B cell (primary cell): ENCODE measurements around the gene PPM1M. TPM values are rescaled to one million over a fixed set of nuclear protein-coding genes. Genes with fewer than 3 reads are reported as not detected.

ENCODE experiments used
- ATAC-seq: fragments of 200-7000 bp; cut with Tn5 transposase; one replicate; pipeline ENCODE4 v1.10.0; 2021; ENCODE audit warnings: low read depth, mild to moderate bottlenecking, moderate number of reproducible peaks, moderate library complexity
- CTCF ChIA-PET: fragments of 350-600 bp; sonication (Branson Sonifier 250); formaldehyde crosslinking; loops from one replicate; lab custom pipeline; 2021; ENCODE audit warnings: antibody characterized with exemption, inconsistent platforms; lab: Charles Lee
- POLR2A ChIA-PET: fragments of 350-600 bp; sonication (Branson Sonifier 250); formaldehyde crosslinking; loops from one replicate; lab custom pipeline; 2021; ENCODE audit warnings: antibody characterized with exemption; lab: Charles Lee
- DNase-seq: peaks from one replicate; pipeline ENCODE4 v3.0.0; 2013
- H2AFZ ChIP-seq: 2 replicates; pipeline ENCODE4 v1.6.1; 2012; ENCODE audit warnings: mild to moderate bottlenecking, low read depth, low read length; ENCODE audit not compliant: insufficient read depth, poor library complexity, severe bottlenecking
- H3K27ac ChIP-seq, 2 donors: 1 replicate in 1 of 2; 2 replicates in 1 of 2; pipeline ENCODE4 v1.5.1; 2012 to 2013; ENCODE audit warnings: low read length in 2 of 2, mild to moderate bottlenecking in 2 of 2, moderate library complexity in 1 of 2
- H3K27me3 ChIP-seq, 4 experiments: fragments of 200-600 bp in 1 of 4; sonication (generic) in 1 of 4; replicated peaks in 1 of 4; 1 replicate in 2 of 4; 2 replicates in 2 of 4; pipeline versions ENCODE4 v1.6.1 to v1.7.0; 2013 to 2016; ENCODE audit warnings: low read length in 3 of 4, mild to moderate bottlenecking in 2 of 4, mixed read lengths in 1 of 4, moderate library complexity in 1 of 4; ENCODE audit not compliant: insufficient read depth in 4 of 4, control insufficient read depth in 3 of 4; ENCODE audit errors: control extremely low read depth in 1 of 4
- H3K36me3 ChIP-seq, 2 experiments: replicated peaks in 1 of 2; 1 replicate in 1 of 2; 2 replicates in 1 of 2; pipeline versions ENCODE4 v1.6.1 to v1.7.1; 2013; ENCODE audit warnings: low read length in 1 of 2; ENCODE audit not compliant: insufficient read depth in 2 of 2, control insufficient read depth in 1 of 2; ENCODE audit errors: control extremely low read depth in 1 of 2, extremely low read depth in 1 of 2
- H3K4me1 ChIP-seq, 2 donors: fragments of 200-600 bp in 1 of 2; sonication (generic) in 1 of 2; 1 replicate in 1 of 2; 2 replicates in 1 of 2; pipeline versions ENCODE4 v1.5.1 to v1.6.1; 2013 to 2017; ENCODE audit warnings: low read length in 2 of 2; ENCODE audit not compliant: control insufficient read depth in 2 of 2, insufficient read depth in 2 of 2
- H3K4me2 ChIP-seq: replicated peaks from 2 replicates; pipeline ENCODE3; 2012; ENCODE audit warnings: mild to moderate bottlenecking, low read depth, low read length; ENCODE audit not compliant: poor library complexity, severe bottlenecking
- H3K4me3 ChIP-seq, 5 experiments: fragments of 200-600 bp in 1 of 5; sonication (generic) in 1 of 5; 1 replicate in 3 of 5; 2 replicates in 2 of 5; pipeline versions ENCODE4 v1.5.1 to v1.7.0; 2011 to 2016; ENCODE audit warnings: low read length in 4 of 5, mild to moderate bottlenecking in 4 of 5, low read depth in 2 of 5, control low read depth in 1 of 5, moderate library complexity in 1 of 5; ENCODE audit not compliant: insufficient read depth in 1 of 5; ENCODE audit errors: control extremely low read depth in 1 of 5, extremely low read depth in 1 of 5
- H3K79me2 ChIP-seq: fragments of 200-600 bp; sonication (generic); one replicate; pipeline ENCODE4 v1.6.0; 2016; ENCODE audit warnings: low read length; ENCODE audit not compliant: control insufficient read depth, insufficient read depth
- H3K9ac ChIP-seq: fragments of 200-600 bp; sonication (generic); 2 replicates; pipeline ENCODE4 v1.6.1; 2017; ENCODE audit warnings: mild to moderate bottlenecking, low read length, moderate library complexity
- H3K9me3 ChIP-seq, 3 donors: one replicate each; pipeline versions ENCODE4 v1.6.1 to v1.7.1; 2013; ENCODE audit warnings: low read length in 2 of 3; ENCODE audit not compliant: control insufficient read depth in 2 of 3, insufficient read depth in 1 of 3; ENCODE audit errors: control extremely low read depth in 1 of 3
- H4K20me1 ChIP-seq: 2 replicates; pipeline ENCODE4 v1.6.0; 2012; ENCODE audit warnings: mild to moderate bottlenecking, low read length; ENCODE audit not compliant: insufficient read depth, control insufficient read depth, poor library complexity, severe bottlenecking
- H3K27ac Mint-ChIP-seq: one replicate; pipeline ENCODE4 v1.8.0; 2021; ENCODE audit warnings: mixed read lengths
- H3K27me3 Mint-ChIP-seq: one replicate; pipeline ENCODE4 v1.8.0; 2021; ENCODE audit warnings: mixed read lengths
- H3K4me1 Mint-ChIP-seq: one replicate; pipeline ENCODE4 v1.8.0; 2021; ENCODE audit warnings: mixed read lengths
- H3K4me3 Mint-ChIP-seq: one replicate; pipeline ENCODE4 v1.8.0; 2021; ENCODE audit warnings: mixed read lengths
- H3K9me3 Mint-ChIP-seq: one replicate; pipeline ENCODE4 v1.8.0; 2022; ENCODE audit warnings: mixed read lengths; ENCODE audit not compliant: insufficient read depth
- CTCF ChIP-seq: fragments of 200-600 bp; IDR thresholded peaks from one replicate; pipeline ENCODE4 v1.8.0; 2022; ENCODE audit warnings: antibody characterized with exemption, mild to moderate bottlenecking
- EZH2 ChIP-seq: IDR thresholded peaks from 2 replicates; pipeline ENCODE4 v1.6.1; 2012; ENCODE audit warnings: borderline replicate concordance, low read depth, mild to moderate bottlenecking, moderate library complexity, low read length; ENCODE audit not compliant: insufficient read depth, poor library complexity, severe bottlenecking
- WGBS: methylation state at CpG from one replicate; pipeline ENCODE4 v1.1.5; 2013; ENCODE audit warnings: missing lambda C conversion rate; ENCODE audit not compliant: insufficient coverage; 5-methylcytosine and 5-hydroxymethylcytosine counted together
- intact Hi-C: fragments of 100-400 bp; cut with micrococcal nuclease; formaldehyde crosslinking; loops from one replicate; pipeline ENCODE4 v1.10.0; 2022
- polyA plus RNA-seq: library from polyadenylated mRNA; depleted of rRNA; stranded (reverse); fragments of >200 nt; gene quantifications from 2 replicates; pipeline ENCODE4 v1.2.3, GENCODE V29; 2012
- total RNA-seq, 2 donors: library from RNA; stranded (reverse); fragments of 120-200 nt in 1 of 2; gene quantifications; 1 replicate in 1 of 2; 2 replicates in 1 of 2; pipeline versions ENCODE4 v1.2.3 to v1.2.4, GENCODE V29; 2013 to 2022

Gene PPM1M
- total and polyA plus RNA-seq, 2 donors (not counting 1 experiment from before 2014, with no cell fraction given) = 45.0 to 65.2 TPM

- DNase-seq (peak; percentile 24), ATAC-seq (no peak)
- Mint-ChIP-seq H3K9me3 (no peaks in the 10 kb centered on the region), H3K4me1 (peaks cover 59% of the 10 kb centered on the region), H3K4me3 (peak overlapping the region; percentile 41), H3K27me3 (no peaks in the 10 kb centered on the region), H3K27ac (peak overlapping the region; percentile 37)
- H3K4me1 ChIP-seq = peaks cover 51 to 71% of the 10 kb centered on the region in 2 donors
- H3K4me3 ChIP-seq = no peak overlapping the region
- peaks cover 1 to 74% of the 10 kb centered on the region in 2 experiments for H3K36me3 ChIP-seq
- ChIA-PET CTCF (interaction anchor here (2.6 to 12.3 kb wide), 6 partner anchors 7 to 120 kb away, joined by 7 to 265 read pairs (median 106); partner anchors contain the start of genes GLYCTK, PPM1M, TWF2 and WDR82), POLR2A (no interaction called here)
- H3K9ac ChIP-seq = no peak overlapping the region
- H4K20me1 ChIP-seq = peaks cover 34% of the 10 kb centered on the region
- no peaks in the 10 kb centered on the region for H3K9me3 ChIP-seq
- peak overlapping the region; percentile 58 for H3K4me2 ChIP-seq
- H3K79me2 ChIP-seq = peaks cover 54% of the 10 kb centered on the region
- H3K27ac ChIP-seq = peak overlapping the region in 1 of 2 donors; percentile 57
- intact Hi-C loops = no loop called here
- no peak overlapping the region for H2AFZ ChIP-seq
- TF ChIP-seq EZH2 (no peak), CTCF (no peak)
- WGBS = 65% methylated on average over 10 of the region's 12 CpGs
- H3K27me3 ChIP-seq = no peaks in the 10 kb centered on the region
Measured at GRCh38 chr3:52218454-52218853, 27.1 kb upstream of the PPM1M start.

DNA sequence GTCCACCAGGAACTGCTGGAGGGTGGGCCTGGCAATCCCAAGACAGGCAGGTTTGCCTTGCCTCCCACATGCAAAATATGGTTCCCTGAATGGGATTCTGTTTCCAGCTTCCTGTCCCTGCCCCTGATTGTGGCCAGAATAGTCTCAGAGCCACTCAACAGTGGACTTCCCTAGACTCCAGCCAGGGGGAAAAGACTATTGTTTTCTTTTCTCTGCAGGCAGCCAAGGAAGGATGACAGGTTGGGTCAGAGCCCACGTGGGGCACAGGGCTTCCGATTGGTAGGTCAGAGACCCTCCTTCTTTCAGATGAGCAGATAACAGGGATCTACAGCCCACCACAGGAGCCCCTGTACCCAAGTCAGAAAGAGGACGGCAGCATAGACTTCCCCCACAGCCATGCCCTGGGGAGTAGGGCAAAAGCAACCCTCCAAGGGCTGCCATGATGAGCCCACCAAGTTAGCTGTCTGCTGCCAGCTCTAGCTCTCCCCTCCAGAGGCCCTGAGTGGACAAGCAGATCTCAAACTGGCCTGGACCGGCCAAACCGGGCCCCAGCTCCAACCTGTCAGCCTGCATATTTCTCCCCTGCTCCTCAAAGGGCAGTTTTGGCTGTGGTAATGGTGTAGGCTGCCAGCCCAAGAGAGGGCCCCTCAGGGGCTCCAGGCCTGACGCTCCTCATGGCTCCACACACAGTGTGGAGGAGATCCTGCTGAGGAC is 26.5 kb upstream of the PPM1M start:
- Histone ChIP-seq H4K20me1 (peaks cover 34% of the 10 kb centered on the region), H3K9me3 (no peaks in the 10 kb centered on the region), H3K27ac (peak overlapping the region in 1 of 2 donors; percentile 57), H3K4me2 (peak overlapping the region; percentile 58), H3K27me3 (no peaks in the 10 kb centered on the region), H3K79me2 (peaks cover 60% of the 10 kb centered on the region), H3K4me3 (no peak overlapping the region), H3K4me1 (peaks cover 57 to 77% of the 10 kb centered on the region in 2 donors), H2AFZ (no peak overlapping the region), H3K36me3 (peaks cover 1 to 71% of the 10 kb centered on the region in 2 experiments), H3K9ac (no peak overlapping the region)
- WGBS = 76% methylated on average over 4 of the region's 6 CpGs
- intact Hi-C loops = no loop called here
- H3K27me3 Mint-ChIP-seq = no peaks in the 10 kb centered on the region
- no peak for TF ChIP-seq EZH2
- no peak for TF ChIP-seq CTCF
- peak overlapping the region; percentile 37 for H3K27ac Mint-ChIP-seq
- H3K9me3 Mint-ChIP-seq = no peaks in the 10 kb centered on the region
- ATAC-seq (no peak), DNase-seq (peak; percentile 15)
- ChIA-PET CTCF (interaction anchor here (0.7 to 12.3 kb wide), 13 partner anchors 8 to 227 kb away, joined by 3 to 265 read pairs (median 9); partner anchors contain the start of genes ALAS1, GLYCTK, PPM1M and SEMA3G), POLR2A (interaction anchor here (0.5 to 1.9 kb wide), 5 partner anchors 9 to 62 kb away, joined by 3 to 17 read pairs (median 12); partner anchors contain the start of gene TWF2)
- peaks cover 66% of the 10 kb centered on the region for H3K4me1 Mint-ChIP-seq
- peak overlapping the region; percentile 41 for H3K4me3 Mint-ChIP-seq
